ENCODE data around the gene PHOX2B. TPM values are rescaled to one million over a fixed set of nuclear protein-coding genes. Genes with fewer than 3 reads are reported as not detected.

Gene PHOX2B
- total RNA-seq, 5 donors from 2014 or later (not counting 1 experiment from before 2014, with no cell fraction given): not detected

DNA sequence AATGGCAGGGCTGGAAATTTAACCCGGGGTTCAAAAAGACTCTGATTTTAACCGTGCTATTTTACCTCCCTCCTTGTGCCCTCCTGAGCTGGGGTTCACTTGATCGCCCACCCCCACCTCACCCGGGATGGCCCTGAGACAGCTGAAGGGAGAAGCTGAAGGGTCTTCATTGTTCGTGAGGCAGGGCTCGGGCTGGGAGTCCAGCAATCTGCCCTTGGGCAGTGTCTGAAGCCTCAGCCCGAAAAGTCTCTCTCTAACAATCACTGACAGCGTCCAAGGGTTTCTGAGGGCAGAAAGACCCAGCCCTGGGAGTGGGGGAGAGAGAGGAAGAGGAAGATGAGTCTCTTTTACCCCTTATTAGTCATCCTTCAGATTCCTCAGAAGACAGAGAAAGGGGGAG, 39.4 kb upstream of the PHOX2B start:
- DNase-seq (no peak), ATAC-seq (replicated peaks in 1 of 4) (no peak)
- Mint-ChIP-seq H3K4me3 (no peak overlapping the region), H3K9me3 (peaks cover 0 to 3% (median 0%) of the 10 kb centered on the region in 3 donors), H3K36me3 (no peaks in the 10 kb centered on the region), H3K27ac (no peak overlapping the region), H3K4me1 (no peaks in the 10 kb centered on the region), H3K27me3 (peaks cover 8 to 36% of the 10 kb centered on the region in 2 donors)
- Histone ChIP-seq H3K36me3 (ENCODE audit: control insufficient read depth in 2 of 2, extremely low read depth in 1 of 2, insufficient read depth in 1 of 2, low read length in 1 of 2) (no peaks in the 10 kb centered on the region), H3K9me3 (no peaks in the 10 kb centered on the region), H3K4me1 (ENCODE audit: control insufficient read depth in 1 of 2, extremely low read depth in 1 of 2, insufficient read depth in 2 of 2, low read length in 2 of 2) (no peaks in the 10 kb centered on the region), H3K27me3 (replicated peaks in 1 of 2; ENCODE audit: control insufficient read depth in 2 of 2, extremely low read depth in 1 of 2, insufficient read depth in 2 of 2, low read length in 1 of 2) (no peaks in the 10 kb centered on the region), H3K4me3 (ENCODE audit: control insufficient read depth in 1 of 2, extremely low read depth in 1 of 2, low read length in 1 of 2) (no peak overlapping the region), H3K27ac (ENCODE audit: low read length) (no peak overlapping the region)
- 100% methylated on average over 1 of the region's 8 CpGs for WGBS (ENCODE audit: insufficient coverage)
- POLR2A ChIA-PET: no interaction called here
- CTCF ChIA-PET: no interaction called here

DNA sequence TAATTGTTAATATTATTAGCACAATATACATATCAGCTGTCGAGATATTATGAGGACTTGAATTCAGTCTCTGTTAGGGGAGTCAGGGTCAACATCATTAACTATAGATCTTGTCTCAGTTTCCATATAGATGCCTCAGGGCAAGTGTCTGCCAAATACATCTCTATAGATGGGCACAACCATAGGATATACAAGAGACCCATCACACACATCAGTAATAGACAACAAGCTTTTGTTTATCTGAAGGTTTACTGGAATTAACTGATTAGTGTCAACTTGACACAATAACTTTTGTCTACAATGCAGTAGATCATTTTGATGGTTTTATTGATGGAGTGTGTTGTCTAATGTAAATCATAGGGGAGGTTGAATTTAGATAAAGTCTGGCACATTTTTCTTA, 37.1 kb upstream of the PHOX2B start:
- ChIA-PET CTCF (interaction anchor here in 1 of 2 donors (0.6 kb wide), 1 partner anchor 170 kb away, joined by 3 read pairs; no protein-coding TSS in a partner anchor), POLR2A (no interaction called here)
- H3K27ac Mint-ChIP-seq: no peak overlapping the region
- Histone ChIP-seq H3K27ac (ENCODE audit: low read length) (no peak overlapping the region), H3K9me3 (no peaks in the 10 kb centered on the region), H3K4me3 (ENCODE audit: control insufficient read depth in 1 of 2, extremely low read depth in 1 of 2, low read length in 1 of 2) (no peak overlapping the region), H3K36me3 (ENCODE audit: control insufficient read depth in 2 of 2, extremely low read depth in 1 of 2, insufficient read depth in 1 of 2, low read length in 1 of 2) (no peaks in the 10 kb centered on the region), H3K27me3 (replicated peaks in 1 of 2; ENCODE audit: control insufficient read depth in 2 of 2, extremely low read depth in 1 of 2, insufficient read depth in 2 of 2, low read length in 1 of 2) (no peaks in the 10 kb centered on the region), H3K4me1 (ENCODE audit: control insufficient read depth in 1 of 2, extremely low read depth in 1 of 2, insufficient read depth in 2 of 2, low read length in 2 of 2) (no peaks in the 10 kb centered on the region)
- H3K4me1 Mint-ChIP-seq: no peaks in the 10 kb centered on the region
- no peaks in the 10 kb centered on the region for H3K36me3 Mint-ChIP-seq
- no peak overlapping the region for H3K4me3 Mint-ChIP-seq
- H3K9me3 Mint-ChIP-seq: peaks cover 0 to 3% (median 0%) of the 10 kb centered on the region in 3 donors
- peaks cover 5 to 22% of the 10 kb centered on the region in 2 donors for H3K27me3 Mint-ChIP-seq
- ATAC-seq (replicated peaks in 1 of 4) (no peak), DNase-seq (no peak)
- WGBS (ENCODE audit: insufficient coverage): no CpG with 5 or more reads among the region's 1 CpG

DNA sequence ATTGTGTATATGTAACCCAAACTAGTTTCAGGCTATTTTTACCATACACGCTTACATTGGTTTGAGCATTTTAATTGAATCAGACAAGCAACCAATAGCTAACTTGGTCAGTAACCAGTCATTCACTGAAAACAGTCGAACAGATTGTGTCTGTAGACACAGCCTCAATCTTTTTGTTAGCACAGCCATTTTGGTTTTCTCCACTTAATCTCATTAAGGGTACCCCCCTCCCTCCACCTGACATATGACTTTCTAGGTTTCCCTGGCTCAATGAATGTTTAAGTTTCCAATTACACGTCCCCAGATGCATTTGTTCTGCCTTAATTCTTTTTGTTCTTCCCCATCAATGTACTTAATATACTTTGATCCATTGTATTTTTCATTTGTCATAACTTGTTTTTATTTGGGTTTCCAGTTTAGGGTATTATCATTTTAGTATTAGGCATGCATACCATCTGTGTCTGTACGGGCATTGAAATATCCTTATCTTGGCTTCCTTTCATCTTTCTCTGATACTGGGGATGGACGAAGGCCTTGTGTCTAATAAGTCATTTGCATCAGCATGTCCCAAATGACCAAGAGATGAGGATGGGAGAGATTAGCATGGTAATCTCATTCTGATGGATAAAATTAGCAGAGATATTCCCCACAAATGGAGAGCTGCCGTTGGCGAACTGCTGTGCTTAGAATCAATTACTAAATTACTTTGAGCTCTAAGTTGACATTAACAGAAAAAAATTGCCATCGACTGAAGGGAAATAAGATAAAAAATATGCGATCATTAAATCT, 35.9 kb upstream of the PHOX2B start:
- Mint-ChIP-seq H3K9me3 (peaks cover 0 to 3% (median 0%) of the 10 kb centered on the region in 3 donors), H3K27me3 (peaks cover 5 to 15% of the 10 kb centered on the region in 2 donors), H3K4me3 (no peak overlapping the region), H3K4me1 (no peaks in the 10 kb centered on the region), H3K27ac (no peak overlapping the region), H3K36me3 (no peaks in the 10 kb centered on the region)
- ChIA-PET POLR2A (interaction anchor here in 1 of 2 donors (0.5 kb wide), 1 partner anchor 357 kb away, joined by 3 read pairs; no protein-coding TSS in a partner anchor), CTCF (no interaction called here)
- WGBS (ENCODE audit: insufficient coverage): 90% methylated on average over 2 of the region's 9 CpGs
- Histone ChIP-seq H3K9me3 (no peaks in the 10 kb centered on the region), H3K27me3 (replicated peaks in 1 of 2; ENCODE audit: control insufficient read depth in 2 of 2, extremely low read depth in 1 of 2, insufficient read depth in 2 of 2, low read length in 1 of 2) (no peaks in the 10 kb centered on the region), H3K27ac (ENCODE audit: low read length) (no peak overlapping the region), H3K4me1 (ENCODE audit: control insufficient read depth in 1 of 2, extremely low read depth in 1 of 2, insufficient read depth in 2 of 2, low read length in 2 of 2) (no peaks in the 10 kb centered on the region), H3K36me3 (ENCODE audit: control insufficient read depth in 2 of 2, extremely low read depth in 1 of 2, insufficient read depth in 1 of 2, low read length in 1 of 2) (no peaks in the 10 kb centered on the region), H3K4me3 (ENCODE audit: control insufficient read depth in 1 of 2, extremely low read depth in 1 of 2, low read length in 1 of 2) (no peak overlapping the region)
- ATAC-seq (replicated peaks in 1 of 4) (no peak), DNase-seq (no peak)

DNA sequence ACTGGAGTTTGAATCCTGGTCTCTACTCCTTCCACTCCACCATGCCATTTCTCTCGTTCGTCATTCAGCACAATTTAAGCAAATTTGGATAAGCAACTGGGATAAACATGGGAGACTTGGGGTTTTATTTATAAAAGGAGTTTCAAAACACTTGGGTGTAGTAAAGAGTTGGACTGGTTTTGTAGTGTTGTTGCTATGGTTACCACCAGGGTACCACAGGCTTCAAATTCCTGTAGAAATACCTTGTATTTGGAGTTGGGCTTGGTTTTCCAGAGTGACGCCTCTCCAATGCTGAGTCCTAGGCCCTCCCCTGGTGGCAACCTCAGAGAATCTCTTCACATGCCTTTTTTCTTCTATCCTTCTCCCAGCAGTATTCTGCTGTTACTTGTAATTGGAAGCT, 27.9 kb upstream of the PHOX2B start:
- Histone ChIP-seq H3K36me3 (ENCODE audit: control insufficient read depth in 2 of 2, extremely low read depth in 1 of 2, insufficient read depth in 1 of 2, low read length in 1 of 2) (no peaks in the 10 kb centered on the region), H3K9me3 (no peaks in the 10 kb centered on the region), H3K4me1 (ENCODE audit: control insufficient read depth in 1 of 2, extremely low read depth in 1 of 2, insufficient read depth in 2 of 2, low read length in 2 of 2) (no peaks in the 10 kb centered on the region), H3K4me3 (ENCODE audit: control insufficient read depth in 1 of 2, extremely low read depth in 1 of 2, low read length in 1 of 2) (no peak overlapping the region), H3K27ac (ENCODE audit: low read length) (no peak overlapping the region), H3K27me3 (replicated peaks in 1 of 2; ENCODE audit: control insufficient read depth in 2 of 2, extremely low read depth in 1 of 2, insufficient read depth in 2 of 2, low read length in 1 of 2) (peaks cover 2 to 3% of the 10 kb centered on the region in 2 experiments)
- no peaks in the 10 kb centered on the region for H3K9me3 Mint-ChIP-seq
- no peaks in the 10 kb centered on the region for H3K4me1 Mint-ChIP-seq
- WGBS (ENCODE audit: insufficient coverage): no CpG with 5 or more reads among the region's 3 CpGs
- H3K4me3 Mint-ChIP-seq: no peak overlapping the region
- no peak overlapping the region for H3K27ac Mint-ChIP-seq
- ATAC-seq (replicated peaks in 1 of 4) (no peak), DNase-seq (no peak)
- POLR2A ChIA-PET: no interaction called here
- CTCF ChIA-PET: no interaction called here
- no peaks in the 10 kb centered on the region for H3K36me3 Mint-ChIP-seq
- H3K27me3 Mint-ChIP-seq: peaks cover 4 to 11% of the 10 kb centered on the region in 2 donors

DNA sequence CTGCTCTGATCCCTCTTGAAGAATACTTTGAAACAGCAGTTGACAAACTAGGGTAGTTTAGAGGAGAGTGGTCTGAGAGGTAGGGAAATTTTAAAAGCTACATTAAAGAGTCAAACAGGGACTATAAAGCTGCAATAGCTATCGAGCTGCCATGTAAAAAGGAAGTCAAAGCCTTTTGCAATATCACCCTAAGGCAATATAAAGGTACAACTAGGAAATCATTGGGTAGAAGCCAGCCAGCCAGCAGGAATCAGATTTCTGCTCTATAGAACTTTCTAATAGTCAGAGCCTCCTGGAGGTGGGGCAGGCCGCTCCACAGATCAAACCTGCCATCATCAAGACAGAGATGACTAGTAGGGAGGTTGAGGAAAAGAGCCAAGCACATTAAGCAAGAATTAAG, 15.2 kb upstream of the PHOX2B start:
- POLR2A ChIA-PET: no interaction called here
- Histone ChIP-seq H3K9me3 (no peaks in the 10 kb centered on the region), H3K27ac (ENCODE audit: low read length) (no peak overlapping the region), H3K27me3 (replicated peaks in 1 of 2; ENCODE audit: control insufficient read depth in 2 of 2, extremely low read depth in 1 of 2, insufficient read depth in 2 of 2, low read length in 1 of 2) (peaks cover 5 to 6% of the 10 kb centered on the region in 2 experiments), H3K36me3 (ENCODE audit: control insufficient read depth in 2 of 2, extremely low read depth in 1 of 2, insufficient read depth in 1 of 2, low read length in 1 of 2) (no peaks in the 10 kb centered on the region), H3K4me3 (ENCODE audit: control insufficient read depth in 1 of 2, extremely low read depth in 1 of 2, low read length in 1 of 2) (no peak overlapping the region), H3K4me1 (ENCODE audit: control insufficient read depth in 1 of 2, extremely low read depth in 1 of 2, insufficient read depth in 2 of 2, low read length in 2 of 2) (no peaks in the 10 kb centered on the region)
- no peaks in the 10 kb centered on the region for H3K4me1 Mint-ChIP-seq
- H3K36me3 Mint-ChIP-seq: no peaks in the 10 kb centered on the region
- DNase-seq: no peak
- no peak overlapping the region for H3K27ac Mint-ChIP-seq
- H3K9me3 Mint-ChIP-seq: peaks cover 0 to 6% (median 0%) of the 10 kb centered on the region in 3 donors
- peaks cover 14 to 17% of the 10 kb centered on the region in 2 donors for H3K27me3 Mint-ChIP-seq
- CTCF ChIA-PET: no interaction called here
- no CpG with 5 or more reads among the region's 2 CpGs for WGBS (ENCODE audit: insufficient coverage)
- no peak for ATAC-seq (replicated peaks in 1 of 4)
- no peak overlapping the region for H3K4me3 Mint-ChIP-seq

DNA sequence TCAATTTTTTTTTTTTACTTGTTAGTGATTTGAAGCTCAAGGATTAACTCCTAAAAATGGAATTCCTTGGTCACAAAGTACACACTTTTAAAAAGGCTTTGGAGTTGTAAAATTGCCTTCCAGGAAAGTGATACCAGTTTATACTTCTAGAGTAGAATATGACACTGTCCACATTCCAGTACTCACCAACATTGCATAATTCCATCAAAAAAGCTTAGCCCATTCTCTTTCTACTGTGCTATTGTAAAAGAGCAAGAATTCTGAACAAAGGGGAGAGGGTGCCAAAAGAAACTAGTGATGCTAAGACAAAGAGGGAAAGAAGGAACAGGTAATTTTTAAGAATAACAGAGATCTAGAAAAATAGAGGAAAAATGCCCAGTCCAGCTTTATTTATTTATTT, 10.4 kb upstream of the PHOX2B start:
- no peaks in the 10 kb centered on the region for H3K4me1 ChIP-seq (ENCODE audit: control insufficient read depth in 1 of 2, extremely low read depth in 1 of 2, insufficient read depth in 2 of 2, low read length in 2 of 2)
- Mint-ChIP-seq H3K36me3 (no peaks in the 10 kb centered on the region), H3K4me3 (no peak overlapping the region), H3K27ac (no peak overlapping the region), H3K27me3 (peaks cover 28 to 32% of the 10 kb centered on the region in 2 donors), H3K9me3 (peaks cover 0 to 6% (median 0%) of the 10 kb centered on the region in 3 donors), H3K4me1 (no peaks in the 10 kb centered on the region)
- ChIA-PET CTCF (interaction anchor here in 1 of 2 donors (0.6 to 0.7 kb wide), 2 partner anchors 67 to 96 kb away, joined by 3 to 4 read pairs; no protein-coding TSS in a partner anchor), POLR2A (interaction anchor here in 1 of 2 donors (0.6 kb wide), 1 partner anchor 238 kb away, joined by 3 read pairs; no protein-coding TSS in a partner anchor)
- ATAC-seq (replicated peaks in 1 of 4): no peak
- peaks cover 8 to 9% of the 10 kb centered on the region in 2 experiments for H3K27me3 ChIP-seq (replicated peaks in 1 of 2; ENCODE audit: control insufficient read depth in 2 of 2, extremely low read depth in 1 of 2, insufficient read depth in 2 of 2, low read length in 1 of 2)
- no peak overlapping the region for H3K27ac ChIP-seq (ENCODE audit: low read length)
- H3K4me3 ChIP-seq (ENCODE audit: control insufficient read depth in 1 of 2, extremely low read depth in 1 of 2, low read length in 1 of 2): no peak overlapping the region
- H3K9me3 ChIP-seq: no peaks in the 10 kb centered on the region
- DNase-seq: no peak
- H3K36me3 ChIP-seq (ENCODE audit: control insufficient read depth in 2 of 2, extremely low read depth in 1 of 2, insufficient read depth in 1 of 2, low read length in 1 of 2): no peaks in the 10 kb centered on the region
